Cardiac atrium fibroblast (primary cell): Measurements from ENCODE around the gene NUTM2F. TPM values are rescaled to one million over a fixed set of nuclear protein-coding genes. Genes with fewer than 3 reads are reported as not detected.

Experiments used
- total RNA-seq: library from RNA; depleted of rRNA; stranded (reverse); fragments of >200 nt; gene quantifications from 2 replicates; pipeline ENCODE4 v1.2.3, GENCODE V29; 2015

Gene NUTM2F, protein sequence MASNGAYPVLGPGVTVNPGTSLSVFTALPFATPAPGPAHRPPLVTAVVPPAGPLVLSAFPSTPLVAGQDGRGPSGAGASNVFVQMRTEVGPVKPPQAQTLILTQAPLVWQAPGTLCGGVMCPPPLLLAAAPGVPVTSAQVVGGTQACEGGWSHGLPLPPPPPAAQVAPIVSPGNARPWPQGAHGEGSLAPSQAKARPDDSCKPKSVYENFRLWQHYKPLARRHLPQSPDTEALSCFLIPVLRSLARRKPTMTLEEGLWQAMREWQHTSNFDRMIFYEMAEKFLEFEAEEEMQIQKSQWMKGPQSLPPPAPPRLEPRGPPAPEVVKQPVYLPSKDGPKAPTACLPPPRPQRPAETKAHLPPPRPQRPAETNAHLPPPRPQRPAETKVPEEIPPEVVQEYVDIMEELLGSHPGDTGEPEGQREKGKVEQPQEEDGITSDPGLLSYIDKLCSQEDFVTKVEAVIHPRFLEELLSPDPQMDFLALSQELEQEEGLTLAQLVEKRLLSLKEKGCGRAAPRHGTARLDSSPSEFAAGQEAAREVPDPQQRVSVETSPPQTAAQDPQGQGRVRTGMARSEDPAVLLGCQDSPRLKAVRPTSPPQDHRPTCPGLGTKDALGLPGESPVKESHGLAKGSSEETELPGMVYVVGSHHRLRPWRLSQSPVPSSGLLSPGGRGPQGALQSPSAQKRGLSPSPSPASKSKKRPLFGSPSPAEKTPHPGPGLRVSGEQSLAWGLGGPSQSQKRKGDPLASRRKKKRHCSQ
- total RNA-seq = not detected in 2 replicates

DNA sequence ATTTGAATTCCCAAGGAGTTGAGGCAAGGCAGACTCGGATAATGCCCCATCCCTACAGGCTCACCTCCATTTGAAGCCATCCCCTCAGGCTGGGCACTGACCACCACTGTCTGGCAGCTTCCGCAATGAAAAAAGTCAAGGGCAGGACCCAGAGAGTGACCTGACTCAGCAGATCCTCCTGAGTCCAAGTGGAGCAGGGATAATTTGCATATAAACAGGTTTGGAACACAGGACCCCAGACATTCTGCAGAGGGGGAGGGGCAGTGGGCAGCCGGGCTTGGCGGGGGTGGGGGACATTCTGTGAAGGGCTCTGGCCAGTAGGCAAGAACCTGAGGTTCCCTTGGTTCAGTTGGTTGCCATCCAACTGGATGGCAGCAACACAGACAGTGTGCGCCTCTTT, at the start of gene NUTM2F:
Gene NUTM2F, minus strand, starts transcription at position 101 of the 400 bp plus-strand sequence. Its CDS starts 21 bp downstream, at position 80.

Other genes with a start within 250 kb of the NUTM2F start
- 5.8 and 6.1 TPM in 2 replicates for gene PTPDC1, start 244.2 kb downstream of the NUTM2F start, total RNA-seq
- 1.3 and 1.9 TPM in 2 replicates for gene ZNF169, start 69.3 kb downstream of the NUTM2F start, total RNA-seq
- not detected in 2 replicates for gene PCAT7, start 226.4 kb upstream of the NUTM2F start, total RNA-seq